HTERT RPE-1 (cell line): ENCODE measurements around the gene SMARCC1.

ENCODE experiments used
- in situ Hi-C: fragments of 300-500 bp; cut with MboI; formaldehyde crosslinking; loops from 4 replicates; pipeline ENCODE4 v1.14.3; 2020; ENCODE audit warnings: low sequenced_read_pairs

SMARCC1 gene

GRCh38 chr3:47781685-47782445 is at the start of gene SMARCC1:
Gene SMARCC1, minus strand, starts transcription at chr3:47781893. Its CDS starts 96 bp downstream, at chr3:47781797.
- in situ Hi-C loops = no loop called here

DNA sequence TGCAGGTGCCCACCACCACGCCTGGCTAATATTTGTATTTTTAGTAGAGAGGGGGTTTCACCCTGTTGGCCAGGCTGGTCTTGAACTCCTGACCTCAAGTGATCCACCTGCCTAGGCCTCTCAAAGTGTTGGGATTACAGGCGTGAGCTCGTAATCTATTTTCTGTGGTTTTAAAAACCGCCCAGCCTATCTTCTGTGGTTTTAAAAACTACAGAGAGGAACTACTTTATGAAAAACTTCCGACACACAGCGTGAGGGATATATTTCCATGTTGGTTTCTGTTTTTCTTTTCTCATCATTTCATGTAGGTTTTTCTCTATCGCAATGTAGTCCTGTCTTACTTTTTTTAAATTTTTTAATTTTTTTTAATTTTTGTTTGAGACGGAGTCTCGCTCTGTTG is 47.8 kb upstream of the SMARCC1 start:
- in situ Hi-C loops = loop anchor here (25.0 kb wide), 1 partner anchor 333 kb away; no protein-coding TSS in a partner anchor

- in situ Hi-C loops = loop anchor here (25.0 kb wide), 1 partner anchor 337 kb away; no protein-coding TSS in a partner anchor
Observed at GRCh38 chr3:47825590-47825989, 43.9 kb upstream of the SMARCC1 start.

DNA sequence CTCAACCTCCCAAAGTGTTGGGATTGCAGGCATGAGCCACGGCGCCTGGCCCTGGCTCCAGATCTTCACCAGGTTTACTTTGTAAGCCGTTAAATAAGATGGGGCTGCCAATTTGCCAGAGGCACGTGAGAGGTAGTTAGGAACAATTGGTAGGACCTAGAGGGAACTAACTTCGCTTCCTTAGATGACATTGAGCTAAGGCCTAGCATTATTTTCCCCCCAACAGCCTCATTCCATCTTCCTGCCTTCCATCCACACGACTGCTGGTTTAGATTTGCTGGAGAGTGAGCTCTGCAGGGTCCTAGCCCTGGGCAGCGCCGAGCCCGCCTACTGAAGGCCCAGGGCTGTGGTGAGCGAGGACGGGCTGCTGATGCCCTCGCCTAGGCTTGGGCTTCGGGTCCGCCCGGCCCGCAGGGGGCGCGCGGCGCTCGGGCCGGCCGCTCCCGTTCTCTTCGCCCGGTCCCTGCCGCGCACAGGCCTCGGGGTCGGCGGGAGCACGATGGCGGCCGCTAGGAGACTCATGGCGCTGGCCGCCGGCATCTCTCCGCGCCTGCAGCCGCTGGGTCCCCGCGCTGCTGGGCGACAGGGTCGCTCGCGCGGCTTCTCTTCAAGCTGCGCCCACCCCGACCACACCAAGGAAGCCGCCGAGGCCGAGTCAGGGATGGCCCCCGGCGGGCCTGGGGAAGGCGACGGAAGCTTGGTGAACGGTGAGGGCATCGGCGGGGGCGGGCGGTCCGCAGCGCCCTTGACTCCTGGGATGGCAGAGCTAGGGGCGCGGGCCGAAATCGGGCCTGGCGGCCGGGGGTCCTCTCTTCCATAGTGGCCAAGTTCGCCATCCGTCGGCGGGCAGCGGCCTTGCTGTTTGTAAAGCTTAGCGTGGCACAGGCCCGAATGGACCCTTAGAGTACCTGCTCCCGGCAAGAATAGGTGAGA is 43.1 kb upstream of the SMARCC1 start:
- in situ Hi-C loops = loop anchor here (25.0 kb wide), 1 partner anchor 337 kb away; no protein-coding TSS in a partner anchor

GRCh38 chr3:47817609-47818008 is 35.9 kb upstream of the SMARCC1 start:
- in situ Hi-C loops = no loop called here

- in situ Hi-C loops = no loop called here
Observed at GRCh38 chr3:47813551-47814177, 32.0 kb upstream of the SMARCC1 start.

DNA sequence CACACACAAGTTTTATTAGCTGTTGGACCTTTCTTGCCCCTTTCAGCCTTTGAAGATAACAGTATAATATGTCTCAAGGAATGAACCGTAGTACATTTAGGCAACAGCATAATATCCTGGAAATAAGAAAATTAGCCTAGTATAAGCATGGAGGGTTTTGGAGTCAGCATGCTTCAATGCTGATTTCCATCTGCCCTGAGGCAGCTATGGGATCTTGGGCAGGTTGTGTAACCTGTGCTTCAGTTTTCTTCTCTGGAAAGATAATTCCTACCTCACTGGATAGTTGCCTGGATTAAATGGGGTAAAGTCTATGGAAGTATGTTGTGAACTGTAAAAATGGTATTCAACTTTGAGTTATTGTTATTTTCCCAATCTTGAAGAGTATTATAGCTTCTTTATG is 22.9 kb upstream of the SMARCC1 start:
- in situ Hi-C loops = no loop called here

GRCh38 chr3:47803480-47804025 is 21.9 kb upstream of the SMARCC1 start:
- in situ Hi-C loops = no loop called here

GRCh38 chr3:47802734-47803479 is 21.2 kb upstream of the SMARCC1 start, which contains the start of gene DHX30:
Gene DHX30, plus strand, starts transcription at chr3:47803138. Its CDS starts 7,546 bp downstream, at chr3:47810684.
- in situ Hi-C loops = no loop called here

GRCh38 chr3:47799733-47800132 is 18.0 kb upstream of the SMARCC1 start:
- in situ Hi-C loops = no loop called here

DNA sequence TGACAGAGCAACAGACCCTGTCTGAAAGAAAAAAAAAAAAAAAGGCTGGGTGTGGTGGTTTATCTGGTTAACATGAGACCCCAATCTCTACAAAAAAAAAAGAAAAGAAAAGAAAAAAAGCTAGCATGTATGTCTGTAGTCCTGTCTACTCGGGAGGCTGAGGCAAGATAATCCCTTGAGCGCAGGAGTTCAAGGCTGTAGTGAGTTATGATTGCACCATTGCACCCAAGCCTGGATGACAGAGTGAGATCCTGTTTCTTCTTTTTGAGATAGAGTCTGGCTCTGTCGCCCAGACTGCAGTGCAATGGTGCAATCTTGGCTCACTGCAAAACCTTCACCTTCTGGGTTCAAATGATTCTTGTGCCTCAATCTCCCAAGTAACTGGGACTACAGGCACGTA is 12.9 kb upstream of the SMARCC1 start:
- in situ Hi-C loops = no loop called here

DNA sequence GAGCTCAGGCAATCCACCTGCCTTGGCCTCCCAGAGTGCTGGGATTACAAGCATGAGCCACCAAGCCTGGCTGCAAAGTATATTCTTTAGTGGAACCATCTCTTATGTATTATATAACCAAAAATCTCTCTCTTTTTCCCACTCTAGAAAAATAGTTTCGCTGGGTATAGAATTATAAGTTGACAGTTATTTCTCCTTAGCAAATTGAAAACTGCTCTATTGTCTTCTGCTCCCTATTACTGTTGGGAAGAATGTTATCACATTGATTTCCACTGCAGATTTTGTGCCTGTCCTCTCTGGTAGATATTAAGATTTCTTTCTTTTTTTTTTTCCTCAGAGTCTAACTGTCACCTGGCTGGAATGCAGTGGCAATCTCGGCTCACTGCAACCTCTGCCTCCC is 11.0 kb upstream of the SMARCC1 start:
- in situ Hi-C loops = no loop called here

DNA sequence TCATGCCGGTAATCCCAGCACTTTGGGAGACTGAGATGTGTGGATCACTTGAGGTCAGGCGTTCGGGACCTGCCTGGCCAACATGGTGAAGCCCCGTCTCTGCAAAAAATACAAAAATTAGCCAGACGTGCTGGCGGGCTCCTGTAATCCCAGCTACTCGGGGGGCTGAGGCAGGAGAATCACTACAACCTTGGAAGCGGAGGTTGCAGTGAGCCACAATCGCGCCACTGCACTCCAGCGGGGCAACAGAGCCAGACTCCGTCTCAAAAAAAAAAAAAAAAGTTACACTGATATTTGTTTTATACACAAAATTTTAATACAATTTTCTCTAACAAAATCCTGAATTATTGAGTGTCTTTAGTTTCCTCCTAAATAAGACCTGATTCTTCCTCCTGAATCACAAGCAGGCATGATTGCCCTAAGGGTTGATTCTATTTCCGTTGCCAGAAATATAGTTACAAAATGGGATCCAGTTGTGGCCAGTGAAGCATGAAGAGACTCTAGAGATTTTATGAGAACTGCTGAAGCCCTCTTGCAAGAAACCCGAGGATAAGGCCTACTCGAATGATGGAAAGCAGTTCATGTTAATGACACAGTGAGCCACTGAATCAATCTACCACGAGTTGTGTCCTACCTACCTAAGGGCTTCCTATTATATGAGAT is 9.6 kb upstream of the SMARCC1 start:
- in situ Hi-C loops = no loop called here

- in situ Hi-C loops = no loop called here
Observed at GRCh38 chr3:47783673-47784072, 2.0 kb upstream of the SMARCC1 start.

GRCh38 chr3:47782446-47783308 is 984 bp upstream of the SMARCC1 start:
- in situ Hi-C loops = no loop called here

GRCh38 chr3:47780741-47781684 is 680 bp downstream of the SMARCC1 start:
- in situ Hi-C loops = no loop called here

DNA sequence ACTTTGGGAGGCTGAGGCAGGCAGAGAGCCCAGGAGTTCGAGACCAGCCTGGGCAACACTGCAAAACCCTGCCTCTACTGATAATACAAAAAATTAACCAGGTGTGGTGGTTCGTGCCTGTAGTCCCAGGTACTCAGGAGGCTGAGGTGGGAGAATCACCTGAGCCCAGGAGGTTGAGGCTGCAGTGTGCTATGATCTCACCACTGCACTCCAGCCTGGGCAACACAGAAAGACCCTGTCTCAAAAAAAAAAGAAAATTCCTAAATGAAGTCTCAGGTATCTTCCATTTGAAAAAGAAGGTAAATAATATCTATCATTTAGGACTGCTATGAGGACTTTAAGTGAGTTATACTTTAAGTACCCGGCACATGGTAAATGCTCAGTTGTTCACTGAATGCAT is 2.9 kb downstream of the SMARCC1 start:
- in situ Hi-C loops = no loop called here

DNA sequence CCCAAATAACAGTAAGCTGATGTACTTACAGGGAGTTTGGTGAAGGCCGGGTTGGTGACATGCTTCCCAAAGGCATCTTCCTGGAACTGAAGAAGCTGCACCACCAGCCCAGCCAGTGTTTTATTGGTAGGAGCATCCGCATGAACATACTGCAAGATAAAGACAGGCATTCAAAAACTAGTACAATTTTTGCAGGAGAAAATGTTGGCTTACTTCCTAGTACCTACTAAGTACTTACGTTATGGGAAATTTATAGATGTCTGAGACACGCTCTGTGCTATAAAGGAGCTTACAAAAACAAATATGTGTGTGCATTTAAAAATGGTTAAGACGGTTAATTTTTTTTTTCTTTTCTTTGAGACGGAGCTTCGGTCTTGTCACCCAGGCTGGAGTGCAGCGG is 8.9 kb downstream of the SMARCC1 start:
- in situ Hi-C loops = no loop called here
